Ramos (cell line): ENCODE data around the gene LCE4A.
"Not testable (repeated sequence)": the region's sequence is repeated elsewhere in the genome, so short reads cannot be mapped to it uniquely, and the experiment has no call there.

Experiments used
- in situ Hi-C: fragments of 300-500 bp; cut with MboI; formaldehyde crosslinking; loops from one replicate; pipeline ENCODE4 v1.14.3; 2022; ENCODE audit warnings: low sequenced_read_pairs; ENCODE audit not compliant: unreplicated experiment

Gene LCE4A

GRCh38 chr1:152707860-152708259 is at the start of gene LCE4A:
LCE4A (plus strand) TSS chr1:152708160; CDS start chr1:152709076, 916 bp downstream.
- in situ Hi-C loops, result no loop called here

GRCh38 chr1:152658649-152659048 is 49.3 kb upstream of the LCE4A start:
- in situ Hi-C loops, result loop anchor here (25.0 kb wide), 1 partner anchor 579 kb away; no protein-coding TSS in a partner anchor

- in situ Hi-C loops, result loop anchor here (25.0 kb wide), 1 partner anchor 574 kb away; no protein-coding TSS in a partner anchor
Measured at GRCh38 chr1:152663098-152663497, 44.9 kb upstream of the LCE4A start, which contains the start of gene LCE2D. LCE2D (plus strand) TSS chr1:152663380; CDS start chr1:152664106, 726 bp downstream.

- in situ Hi-C loops, result loop anchor here (25.0 kb wide), 1 partner anchor 571 kb away; no protein-coding TSS in a partner anchor
Measured at GRCh38 chr1:152666171-152666570, 41.8 kb upstream of the LCE4A start.

- in situ Hi-C loops, result loop anchor here (25.0 kb wide), 1 partner anchor 570 kb away; no protein-coding TSS in a partner anchor
Measured at GRCh38 chr1:152667648-152668047, 40.3 kb upstream of the LCE4A start.

GRCh38 chr1:152673016-152673415 is 34.9 kb upstream of the LCE4A start:
- in situ Hi-C loops, result loop anchor here (25.0 kb wide), 1 partner anchor 564 kb away; no protein-coding TSS in a partner anchor

GRCh38 chr1:152674983-152675382 is 33.0 kb upstream of the LCE4A start, which contains the start of gene LCE2C:
LCE2C (plus strand) TSS chr1:152675279; CDS start chr1:152676016, 737 bp downstream.
- in situ Hi-C loops, result loop anchor here (25.0 kb wide), 1 partner anchor 562 kb away; no protein-coding TSS in a partner anchor

GRCh38 chr1:152679459-152679858 is 28.5 kb upstream of the LCE4A start:
- in situ Hi-C loops, result no loop called here

- in situ Hi-C loops, result no loop called here
Measured at GRCh38 chr1:152681616-152682015, 26.3 kb upstream of the LCE4A start.

GRCh38 chr1:152683846-152684245 is 24.1 kb upstream of the LCE4A start:
- in situ Hi-C loops, result no loop called here

GRCh38 chr1:152685823-152686222 is 22.1 kb upstream of the LCE4A start, which contains the start of gene LCE2B:
LCE2B (plus strand) TSS chr1:152686123; CDS start chr1:152686844, 721 bp downstream.
- in situ Hi-C loops, result not testable (repeated sequence)

GRCh38 chr1:152697701-152698600 is 10.0 kb upstream of the LCE4A start, which contains the start of gene LCE2A:
LCE2A (plus strand) TSS chr1:152698345; CDS start chr1:152698902, 557 bp downstream.
- in situ Hi-C loops, result no loop called here

- in situ Hi-C loops, result no loop called here
Measured at GRCh38 chr1:152699746-152700145, 8.2 kb upstream of the LCE4A start.

- in situ Hi-C loops, result no loop called here
Measured at GRCh38 chr1:152718238-152718637, 10.3 kb downstream of the LCE4A start.

GRCh38 chr1:152725261-152725660 is 17.3 kb downstream of the LCE4A start:
- in situ Hi-C loops, result no loop called here

GRCh38 chr1:152728986-152729385 is 21.0 kb downstream of the LCE4A start:
- in situ Hi-C loops, result no loop called here

- in situ Hi-C loops, result no loop called here
Measured at GRCh38 chr1:152735648-152736047, 27.7 kb downstream of the LCE4A start.

GRCh38 chr1:152737997-152738396 is 30.0 kb downstream of the LCE4A start:
- in situ Hi-C loops, result no loop called here

- in situ Hi-C loops, result no loop called here
Measured at GRCh38 chr1:152739841-152740240, 31.9 kb downstream of the LCE4A start.

- in situ Hi-C loops, result no loop called here
Measured at GRCh38 chr1:152741656-152742055, 33.7 kb downstream of the LCE4A start.
